ENCODE data around the gene NOTO. TPM values are rescaled to one million over a fixed set of nuclear protein-coding genes. Genes with fewer than 3 reads are reported as not detected.
A peak's percentile ranks its signal among the peaks of the same experiment; 100 is the strongest.

Gene NOTO
- total and polyA plus RNA-seq, 2 of the 8 experiments (the other 6 are each of a cell fraction or from before 2014, with no cell fraction given), result 0.33 to 0.54 TPM

GRCh38 chr2:73233932-73234832, 31.8 kb downstream of the NOTO start, which contains the start of gene CCT7 (continued):
- peak; percentile 64 for TF ChIP-seq MAX (IDR thresholded peaks at IDR 0.05)
- no peak for TF ChIP-seq FOSL1 (IDR thresholded peaks at IDR 0.05; ENCODE audit: insufficient read depth, low read depth, low read length)
- no peak for TF ChIP-seq ATF2 (IDR thresholded peaks at IDR 0.05; ENCODE audit: low read length)
- TF ChIP-seq YY1 (IDR thresholded peaks at IDR 0.05; ENCODE audit: low read depth, low read length), result 0 out of 2 replicates have a peak, but pooled peaks have one; percentile 40
- TF ChIP-seq POLR2AphosphoS5 (IDR thresholded peaks at IDR 0.05; ENCODE audit: low read depth, low read length), result peak; percentile 94
- TF ChIP-seq BRCA1 (IDR thresholded peaks at IDR 0.05; ENCODE audit: low read depth, low read length), result no peak
- peak; percentile 55 for TF ChIP-seq SIRT6 (IDR thresholded peaks at IDR 0.05; ENCODE audit: low read length)
- peak; percentile 93 for TF ChIP-seq EGR1 (IDR thresholded peaks at IDR 0.05; ENCODE audit: borderline replicate concordance, low read depth, low read length)
- no peak for TF ChIP-seq CTCF (IDR thresholded peaks at IDR 0.05; ENCODE audit: control extremely low read depth in 1 of 3, insufficient read depth in 1 of 3, low read depth in 1 of 3, low read length in 3 of 3)
- no peak for TF ChIP-seq HDAC6 (IDR thresholded peaks at IDR 0.05; ENCODE audit: low read depth, low read length)
- TF ChIP-seq CREB1 (IDR thresholded peaks at IDR 0.05), result peak; percentile 42
- TF ChIP-seq JUN (IDR thresholded peaks at IDR 0.05; ENCODE audit: low read depth, low read length), result no peak
- TF ChIP-seq JUND (IDR thresholded peaks at IDR 0.05; ENCODE audit: low read length), result no peak
- peak; percentile 77 for TF ChIP-seq ASH2L (IDR thresholded peaks at IDR 0.05; ENCODE audit: low read length)
- no peak for TF ChIP-seq BCL11A (IDR thresholded peaks at IDR 0.05; ENCODE audit: low read depth in 2 of 2, low read length in 2 of 2)
- TF ChIP-seq NRF1 (IDR thresholded peaks at IDR 0.05; ENCODE audit: low read depth, low read length), result no peak
- no peak for TF ChIP-seq RFX5 (IDR thresholded peaks at IDR 0.05; ENCODE audit: borderline replicate concordance, low read depth, low read length)
- no peak for TF ChIP-seq EZH2 (IDR thresholded peaks at IDR 0.05; ENCODE audit: low read depth, low read length, severe bottlenecking)
- TF ChIP-seq BACH1 (IDR thresholded peaks at IDR 0.05; ENCODE audit: low read length), result peak; percentile 87
- TF ChIP-seq SIN3A (conservative IDR thresholded peaks at IDR 0.05 in 1 of 2, IDR thresholded peaks at IDR 0.05 in 1 of 2; ENCODE audit: low read depth in 1 of 2, low read length in 2 of 2), result peak; percentile 21 to 90; a peak in 2 of 4 replicates

All from H1 (cell line).